ENCODE data around the gene PHF2.

DNA sequence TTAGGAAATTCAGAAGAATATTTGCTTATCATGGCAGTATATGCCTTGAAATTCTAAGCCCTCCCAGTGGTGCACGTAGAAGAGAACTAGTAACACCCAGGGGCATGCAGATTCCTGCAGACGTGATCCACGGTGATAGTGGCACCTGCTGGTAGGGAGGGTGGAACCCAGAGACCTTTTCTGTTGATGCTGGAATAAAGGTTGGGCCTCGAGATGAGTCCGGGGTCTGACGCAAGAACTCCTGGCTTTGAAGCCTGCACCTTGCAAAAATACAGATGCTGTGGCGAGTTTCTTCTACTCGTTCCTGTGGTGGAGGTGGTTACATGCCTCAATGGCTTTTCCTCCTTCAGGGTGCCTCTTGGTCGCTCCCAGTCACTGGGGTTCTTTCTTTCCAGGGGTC is 39.5 kb upstream of the PHF2 start:
- TF ChIP-seq, protein P1, sequence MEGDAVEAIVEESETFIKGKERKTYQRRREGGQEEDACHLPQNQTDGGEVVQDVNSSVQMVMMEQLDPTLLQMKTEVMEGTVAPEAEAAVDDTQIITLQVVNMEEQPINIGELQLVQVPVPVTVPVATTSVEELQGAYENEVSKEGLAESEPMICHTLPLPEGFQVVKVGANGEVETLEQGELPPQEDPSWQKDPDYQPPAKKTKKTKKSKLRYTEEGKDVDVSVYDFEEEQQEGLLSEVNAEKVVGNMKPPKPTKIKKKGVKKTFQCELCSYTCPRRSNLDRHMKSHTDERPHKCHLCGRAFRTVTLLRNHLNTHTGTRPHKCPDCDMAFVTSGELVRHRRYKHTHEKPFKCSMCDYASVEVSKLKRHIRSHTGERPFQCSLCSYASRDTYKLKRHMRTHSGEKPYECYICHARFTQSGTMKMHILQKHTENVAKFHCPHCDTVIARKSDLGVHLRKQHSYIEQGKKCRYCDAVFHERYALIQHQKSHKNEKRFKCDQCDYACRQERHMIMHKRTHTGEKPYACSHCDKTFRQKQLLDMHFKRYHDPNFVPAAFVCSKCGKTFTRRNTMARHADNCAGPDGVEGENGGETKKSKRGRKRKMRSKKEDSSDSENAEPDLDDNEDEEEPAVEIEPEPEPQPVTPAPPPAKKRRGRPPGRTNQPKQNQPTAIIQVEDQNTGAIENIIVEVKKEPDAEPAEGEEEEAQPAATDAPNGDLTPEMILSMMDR (conservative IDR thresholded peaks at IDR 0.05; ENCODE audit: low read depth, low read length), result no peak
- TF ChIP-seq POLR2A (IDR thresholded peaks at IDR 0.05; ENCODE audit: low read depth, low read length) (no peak), MAFK (IDR thresholded peaks at IDR 0.05; ENCODE audit: low read depth, low read length) (no peak), CHD1 (IDR thresholded peaks at IDR 0.05; ENCODE audit: low read depth, low read length) (no peak), CEBPB (IDR thresholded peaks at IDR 0.05; ENCODE audit: low read depth, low read length) (no peak), FOS (IDR thresholded peaks at IDR 0.05; ENCODE audit: low read depth, low read length) (no peak), SMC3 (IDR thresholded peaks at IDR 0.05; ENCODE audit: low read depth, low read length) (no peak), RFX5 (IDR thresholded peaks at IDR 0.05; ENCODE audit: low read depth, low read length) (no peak), RAD21 (IDR thresholded peaks at IDR 0.05; ENCODE audit: low read length) (no peak), MXI1 (IDR thresholded peaks at IDR 0.05; ENCODE audit: borderline replicate concordance, low read depth, low read length) (no peak), BHLHE40 (IDR thresholded peaks at IDR 0.05; ENCODE audit: low read depth, low read length) (no peak)
- TF ChIP-seq, protein P2, sequence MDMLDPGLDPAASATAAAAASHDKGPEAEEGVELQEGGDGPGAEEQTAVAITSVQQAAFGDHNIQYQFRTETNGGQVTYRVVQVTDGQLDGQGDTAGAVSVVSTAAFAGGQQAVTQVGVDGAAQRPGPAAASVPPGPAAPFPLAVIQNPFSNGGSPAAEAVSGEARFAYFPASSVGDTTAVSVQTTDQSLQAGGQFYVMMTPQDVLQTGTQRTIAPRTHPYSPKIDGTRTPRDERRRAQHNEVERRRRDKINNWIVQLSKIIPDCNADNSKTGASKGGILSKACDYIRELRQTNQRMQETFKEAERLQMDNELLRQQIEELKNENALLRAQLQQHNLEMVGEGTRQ (IDR thresholded peaks at IDR 0.05; ENCODE audit: low read depth, low read length), result no peak
